ENCODE data around the gene KRTAP5-6. TPM values are rescaled to one million over a fixed set of nuclear protein-coding genes. Genes with fewer than 3 reads are reported as not detected.

KRTAP5-6 gene
- total and polyA plus RNA-seq, 7 donors = not detected

DNA sequence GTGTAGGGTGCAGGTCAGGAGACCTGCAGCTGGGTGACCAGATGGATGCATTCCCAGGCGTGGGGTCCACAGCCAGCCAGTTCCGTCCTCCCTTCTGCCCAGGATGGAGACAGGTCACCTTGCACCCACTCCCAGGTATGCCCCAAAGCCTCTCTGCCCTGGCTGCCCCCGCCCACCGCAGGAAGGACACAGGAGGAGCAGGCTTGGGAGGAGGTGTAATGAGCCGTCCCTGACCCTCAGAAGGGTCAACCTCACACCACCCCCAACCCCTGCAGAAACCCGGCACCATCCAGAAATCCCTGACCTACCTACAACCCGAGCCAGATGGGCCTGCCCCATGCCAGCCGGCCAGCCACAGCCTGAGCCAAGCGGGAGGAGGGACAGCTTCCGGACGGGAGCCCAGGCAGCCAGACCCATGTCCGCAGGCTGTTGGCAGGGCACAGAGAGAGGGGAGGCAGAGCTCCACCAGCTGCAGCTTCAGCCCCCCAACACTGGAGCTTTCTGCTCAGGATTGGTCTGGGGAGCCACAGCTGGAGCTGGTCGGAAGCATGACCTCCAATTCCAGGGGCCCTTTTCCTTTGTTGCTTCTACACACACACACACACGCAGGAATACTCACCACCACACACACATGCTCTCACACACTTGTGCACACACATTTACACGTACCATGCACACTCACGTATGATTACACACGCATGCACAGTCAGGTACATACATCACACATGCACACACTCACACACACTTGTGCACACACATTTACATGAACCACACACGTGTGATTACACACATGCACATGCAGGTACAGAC, 48.1 kb downstream of the KRTAP5-6 start:
- H3K27me3 ChIP-seq (ENCODE audit: insufficient read depth in 3 of 3, low read length in 2 of 3) = peaks cover 0 to 2% (median 1%) of the 10 kb centered on the region in 3 donors
- intact Hi-C loops (cut with DNase I) = loop anchor here in 1 of 2 donors (10.0 kb wide), 1 partner anchor 90 kb away; the partner anchor contains the start of genes SYT8 and TNNI2
- peaks cover 34% of the 10 kb centered on the region for H3K4me1 ChIP-seq
- no peaks in the 10 kb centered on the region for H3K36me3 ChIP-seq (ENCODE audit: insufficient read depth in 1 of 2, low read depth in 1 of 2)
- no peaks in the 10 kb centered on the region for H3K9me3 ChIP-seq
- TF ChIP-seq, protein P1, sequence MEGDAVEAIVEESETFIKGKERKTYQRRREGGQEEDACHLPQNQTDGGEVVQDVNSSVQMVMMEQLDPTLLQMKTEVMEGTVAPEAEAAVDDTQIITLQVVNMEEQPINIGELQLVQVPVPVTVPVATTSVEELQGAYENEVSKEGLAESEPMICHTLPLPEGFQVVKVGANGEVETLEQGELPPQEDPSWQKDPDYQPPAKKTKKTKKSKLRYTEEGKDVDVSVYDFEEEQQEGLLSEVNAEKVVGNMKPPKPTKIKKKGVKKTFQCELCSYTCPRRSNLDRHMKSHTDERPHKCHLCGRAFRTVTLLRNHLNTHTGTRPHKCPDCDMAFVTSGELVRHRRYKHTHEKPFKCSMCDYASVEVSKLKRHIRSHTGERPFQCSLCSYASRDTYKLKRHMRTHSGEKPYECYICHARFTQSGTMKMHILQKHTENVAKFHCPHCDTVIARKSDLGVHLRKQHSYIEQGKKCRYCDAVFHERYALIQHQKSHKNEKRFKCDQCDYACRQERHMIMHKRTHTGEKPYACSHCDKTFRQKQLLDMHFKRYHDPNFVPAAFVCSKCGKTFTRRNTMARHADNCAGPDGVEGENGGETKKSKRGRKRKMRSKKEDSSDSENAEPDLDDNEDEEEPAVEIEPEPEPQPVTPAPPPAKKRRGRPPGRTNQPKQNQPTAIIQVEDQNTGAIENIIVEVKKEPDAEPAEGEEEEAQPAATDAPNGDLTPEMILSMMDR (IDR thresholded peaks at IDR 0.05) = no peak
- H3K4me3 ChIP-seq = no peak overlapping the region
- WGBS, 3 donors = 23 to 33% (median 30%) methylated on average over 17 to 18 of the region's 18 CpGs
- H3K27ac ChIP-seq = peak overlapping the region; percentile 41
- DNase-seq (peak in 1 of 2 donors; percentile 77), ATAC-seq (peak; percentile 19 to 30 (median 21))

DNA sequence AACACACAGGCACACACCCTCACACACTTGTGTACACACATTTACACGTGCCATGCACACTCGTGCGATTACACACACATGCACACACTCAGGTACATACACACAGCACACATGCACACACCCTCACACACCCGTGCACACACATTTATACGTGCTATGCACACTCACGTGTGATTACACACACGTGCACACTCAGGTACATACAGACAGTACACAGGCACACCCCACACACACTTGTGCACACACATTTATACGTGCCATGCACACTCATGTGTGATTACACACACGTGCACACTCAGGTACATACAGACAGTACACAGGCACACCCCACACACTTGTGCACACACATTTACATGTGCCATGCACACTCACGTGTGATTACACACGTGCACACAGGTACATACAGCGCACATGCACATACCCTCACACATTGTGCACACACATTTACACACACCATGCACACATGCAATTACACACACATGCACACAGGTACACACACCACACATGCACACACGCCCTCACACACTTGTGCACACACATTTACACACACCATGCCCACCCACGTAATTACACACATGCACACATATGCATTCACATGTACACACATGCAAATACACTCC, 48.8 kb downstream of the KRTAP5-6 start:
- peak in 1 of 2 donors; percentile 12 for DNase-seq
- no peaks in the 10 kb centered on the region for H3K27me3 ChIP-seq (ENCODE audit: insufficient read depth in 3 of 3, low read length in 2 of 3)
- ATAC-seq = no peak
- intact Hi-C loops (cut with DNase I) = loop anchor here in 1 of 2 donors (10.0 kb wide), 1 partner anchor 89 kb away; the partner anchor contains the start of genes SYT8 and TNNI2
- H3K4me1 ChIP-seq = peaks cover 42% of the 10 kb centered on the region
- 79 to 89% (median 84%) methylated on average over 14 of the region's 14 CpGs for WGBS, 3 donors
- H3K9me3 ChIP-seq = no peaks in the 10 kb centered on the region
- H3K4me3 ChIP-seq = peak overlapping the region; percentile 67
- TF ChIP-seq, protein P1 (IDR thresholded peaks at IDR 0.05) = no peak
- H3K27ac ChIP-seq = no peak overlapping the region
- H3K36me3 ChIP-seq (ENCODE audit: insufficient read depth in 1 of 2, low read depth in 1 of 2) = no peaks in the 10 kb centered on the region

DNA sequence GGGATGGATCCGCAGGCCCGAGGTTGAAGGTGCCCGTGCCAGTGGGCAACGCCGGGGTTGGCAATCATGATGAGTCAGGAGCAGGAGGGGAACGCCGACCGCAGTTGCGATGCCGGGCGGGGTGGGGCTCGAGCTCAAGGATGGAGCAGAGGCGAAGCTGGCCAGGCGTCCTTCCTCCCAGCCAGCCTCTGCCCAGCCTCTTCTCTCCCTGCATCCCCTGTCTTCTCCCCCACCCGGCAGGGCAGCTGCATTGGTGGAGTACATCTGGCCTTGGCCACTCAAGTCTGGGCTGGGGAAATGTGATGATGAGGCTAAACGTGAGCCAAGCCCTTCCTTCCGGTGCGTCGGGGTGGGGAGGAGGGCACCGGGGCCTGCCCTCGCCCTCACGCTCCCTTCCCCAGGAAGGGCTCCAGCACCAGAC, 49.5 kb downstream of the KRTAP5-6 start:
- peak overlapping the region; percentile 56 for H3K27ac ChIP-seq
- DNase-seq (peak; percentile 71 to 82), ATAC-seq (peak; percentile 2 to 17 (median 10))
- peak overlapping the region; percentile 67 for H3K4me3 ChIP-seq
- H3K9me3 ChIP-seq = no peaks in the 10 kb centered on the region
- peaks cover 49% of the 10 kb centered on the region for H3K4me1 ChIP-seq
- WGBS, 3 donors = 17 to 34% (median 33%) methylated on average over 18 to 22 of the region's 22 CpGs
- no peaks in the 10 kb centered on the region for H3K36me3 ChIP-seq (ENCODE audit: insufficient read depth in 1 of 2, low read depth in 1 of 2)
- intact Hi-C loops (cut with DNase I) = loop anchor here in 1 of 2 donors (10.0 kb wide), 1 partner anchor 88 kb away; the partner anchor contains the start of genes SYT8 and TNNI2
- H3K27me3 ChIP-seq (ENCODE audit: insufficient read depth in 3 of 3, low read length in 2 of 3) = no peaks in the 10 kb centered on the region
- TF ChIP-seq, protein P1 (IDR thresholded peaks at IDR 0.05) = no peak

DNA sequence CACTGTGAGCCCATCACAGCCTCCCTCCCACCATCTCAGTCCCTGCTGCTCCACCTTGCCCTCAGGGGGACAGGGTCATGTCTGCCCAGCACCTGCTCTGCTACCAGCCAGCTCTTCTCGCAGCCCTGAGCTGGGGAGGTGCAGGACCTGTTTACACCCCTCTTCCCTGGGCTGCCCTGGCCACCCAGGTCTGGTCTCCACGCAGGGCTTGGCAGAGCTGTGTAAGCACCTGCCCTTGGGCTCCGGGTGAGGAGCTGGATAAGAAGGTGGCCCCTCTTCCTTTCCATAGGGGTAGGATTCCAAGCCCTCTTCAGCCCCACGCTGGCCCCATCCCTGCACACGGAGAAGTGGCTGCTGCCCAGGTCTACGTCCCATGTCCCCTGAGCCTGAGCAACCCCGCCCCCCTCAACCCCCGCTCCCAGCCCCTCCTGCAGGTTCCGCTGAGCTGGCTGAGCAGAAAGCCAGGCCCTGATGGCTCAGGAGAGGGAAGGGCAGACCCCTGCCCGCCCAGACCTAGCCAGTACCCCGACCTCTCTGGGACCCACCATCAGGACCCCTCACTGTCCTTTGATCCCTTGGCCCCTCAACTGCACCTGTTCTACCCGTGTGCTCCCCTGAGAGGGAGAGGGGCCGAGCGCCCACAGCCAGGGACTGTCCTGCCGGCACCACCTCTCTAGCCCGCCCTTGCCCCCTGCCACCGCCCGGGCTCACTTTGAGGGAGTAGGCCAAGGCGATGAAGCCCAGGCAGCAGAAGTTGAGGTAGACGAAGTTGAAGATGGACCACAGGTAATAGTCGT, 50.2 kb downstream of the KRTAP5-6 start:
- Histone ChIP-seq H3K27ac (peak overlapping the region; percentile 56), H3K4me3 (peak overlapping the region; percentile 67), H3K4me1 (peaks cover 55% of the 10 kb centered on the region), H3K36me3 (ENCODE audit: insufficient read depth in 1 of 2, low read depth in 1 of 2) (no peaks in the 10 kb centered on the region), H3K9me3 (no peaks in the 10 kb centered on the region), H3K27me3 (ENCODE audit: insufficient read depth in 3 of 3, low read length in 2 of 3) (no peaks in the 10 kb centered on the region)
- peak in 1 of 2 donors; percentile 49 for DNase-seq
- WGBS, 3 donors = 72 to 74% (median 72%) methylated on average over 17 to 21 of the region's 21 CpGs
- TF ChIP-seq, protein P1 (IDR thresholded peaks at IDR 0.05) = no peak
- intact Hi-C loops (cut with DNase I) = loop anchor here in 1 of 2 donors (10.0 kb wide), 1 partner anchor 88 kb away; the partner anchor contains the start of genes SYT8 and TNNI2
- ATAC-seq = no peak

Other genes with a start within 250 kb of the KRTAP5-6 start
- 10 to 100 TPM; 44.5 to 58.7 (median 52.4) TPM for gene MOB2, start 210.4 kb upstream of the KRTAP5-6 start, total RNA-seq
- gene MOB2, start 210.4 kb upstream of the KRTAP5-6 start, polyA plus RNA-seq = 10 to 100 TPM; 52.6 to 75.1 (median 74.2) TPM
- gene DUSP8, start 124.9 kb upstream of the KRTAP5-6 start, total RNA-seq = 10 to 100 TPM in 3 of 4 donors, 1 to 10 TPM in 1; 9.9 to 15.2 (median 14.0) TPM
- gene DUSP8, start 124.9 kb upstream of the KRTAP5-6 start, polyA plus RNA-seq = 1 to 10 TPM; 1.0 to 4.4 (median 3.5) TPM
- gene KRTAP5-1, start 111.9 kb upstream of the KRTAP5-6 start, total RNA-seq = not detected
- gene KRTAP5-1, start 111.9 kb upstream of the KRTAP5-6 start, polyA plus RNA-seq = not detected
- not detected for gene KRTAP5-2, start 98.9 kb upstream of the KRTAP5-6 start, total RNA-seq
- gene KRTAP5-2, start 98.9 kb upstream of the KRTAP5-6 start, polyA plus RNA-seq = not detected
- gene KRTAP5-3, start 88.7 kb upstream of the KRTAP5-6 start, total RNA-seq = not detected
- gene KRTAP5-3, start 88.7 kb upstream of the KRTAP5-6 start, polyA plus RNA-seq = not detected
- not detected for gene KRTAP5-4, start 75.1 kb upstream of the KRTAP5-6 start, total RNA-seq
- gene KRTAP5-4, start 75.1 kb upstream of the KRTAP5-6 start, polyA plus RNA-seq = not detected
- not detected for gene KRTAP5-5, start 67.4 kb upstream of the KRTAP5-6 start, total RNA-seq
- gene KRTAP5-5, start 67.4 kb upstream of the KRTAP5-6 start, polyA plus RNA-seq = not detected
- gene IFITM10, start 53.4 kb downstream of the KRTAP5-6 start, total RNA-seq = 1 to 10 TPM; 1.6 to 6.1 (median 2.7) TPM
- gene IFITM10, start 53.4 kb downstream of the KRTAP5-6 start, polyA plus RNA-seq = 1 to 10 TPM in 1 of 3 donors, under 1 TPM in 2; 0.70 to 1.2 (median 0.83) TPM
- gene CTSD, start 66.7 kb downstream of the KRTAP5-6 start, total RNA-seq = 100 to 1,000 TPM; 343 to 950 (median 608) TPM
- gene CTSD, start 66.7 kb downstream of the KRTAP5-6 start, polyA plus RNA-seq = 1,000 to 10,000 TPM in 2 of 3 donors, 100 to 1,000 TPM in 1; 674 to 1,317 (median 1,217) TPM
- under 1 TPM in 1 of 4 donors, not detected in 3; 0.28 TPM for gene SYT8, start 137.8 kb downstream of the KRTAP5-6 start, total RNA-seq
- gene SYT8, start 137.8 kb downstream of the KRTAP5-6 start, polyA plus RNA-seq = under 1 TPM in 2 of 3 donors, not detected in 1; 0.04 to 0.06 TPM
- gene TNNI2, start 141.8 kb downstream of the KRTAP5-6 start, total RNA-seq = 1,000 to 10,000 TPM in 3 of 4 donors, 100 to 1,000 TPM in 1; 985 to 3,047 (median 2,750) TPM
- gene TNNI2, start 141.8 kb downstream of the KRTAP5-6 start, polyA plus RNA-seq = 1,000 to 10,000 TPM; 1,614 to 6,537 (median 3,259) TPM
- gene LSP1, start 155.9 kb downstream of the KRTAP5-6 start, total RNA-seq = 10 to 100 TPM; 14.4 to 27.1 (median 19.1) TPM
- gene LSP1, start 155.9 kb downstream of the KRTAP5-6 start, polyA plus RNA-seq = 10 to 100 TPM in 1 of 3 donors, 1 to 10 TPM in 2; 7.5 to 11.5 (median 9.4) TPM
- 1 to 10 TPM; 1.6 to 8.9 (median 2.4) TPM for gene PRR33, start 194.7 kb downstream of the KRTAP5-6 start, total RNA-seq
- under 1 TPM; 0.16 to 1.00 (median 0.61) TPM for gene PRR33, start 194.7 kb downstream of the KRTAP5-6 start, polyA plus RNA-seq
- 1,000 to 10,000 TPM; 1,884 to 7,638 (median 4,017) TPM for gene TNNT3, start 222.5 kb downstream of the KRTAP5-6 start, total RNA-seq
- 1,000 to 10,000 TPM; 1,367 to 5,833 (median 3,289) TPM for gene TNNT3, start 222.5 kb downstream of the KRTAP5-6 start, polyA plus RNA-seq